ENCODE measurements around the gene HMGB2.

HMGB2 gene

DNA sequence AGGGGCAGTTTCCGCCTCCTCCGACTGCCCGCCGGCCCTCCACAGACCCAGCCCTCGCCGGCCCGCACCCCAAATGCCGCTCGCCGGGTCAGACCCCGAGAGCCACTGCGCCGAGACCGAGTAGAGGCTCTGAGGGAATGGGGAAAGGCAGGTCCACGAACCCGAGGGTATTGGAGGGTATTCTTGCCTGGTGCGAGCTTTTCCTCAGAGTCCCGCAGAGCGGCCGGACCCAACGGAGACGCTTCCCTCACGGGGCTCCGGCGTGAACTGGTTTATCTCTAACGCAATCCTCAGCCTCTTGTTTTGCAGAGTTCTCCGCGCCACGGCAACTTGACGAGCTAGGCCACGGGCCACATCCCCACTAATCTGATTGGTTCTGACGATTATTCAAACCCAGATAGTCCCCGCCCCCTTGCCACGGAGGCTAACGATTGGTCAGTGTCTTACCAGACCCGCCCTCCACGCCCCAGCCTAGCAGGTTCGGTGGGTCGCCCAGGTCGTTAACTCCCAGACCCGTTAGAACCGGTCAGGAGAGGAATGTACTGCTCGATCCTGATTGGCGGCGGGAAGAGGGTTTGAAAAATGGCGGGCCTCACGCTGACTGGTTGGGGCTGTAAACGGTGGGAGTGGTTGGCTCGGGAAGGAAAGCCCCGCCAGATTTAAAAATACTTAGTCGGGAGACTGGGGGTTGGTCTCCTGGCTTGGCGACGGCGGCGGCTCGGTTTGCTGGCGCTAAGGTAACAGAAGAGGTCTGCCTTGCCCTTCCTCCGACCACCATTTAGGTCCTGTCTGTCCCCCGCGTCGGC, at the start of gene HMGB2:
HMGB2 (minus strand) TSS at position 274 of the 806 bp plus-strand sequence. CDS start 709 bp downstream, outside the sequence.
- TF ChIP-seq CTCF (IDR thresholded peaks at IDR 0.05), result no peak

- TF ChIP-seq CTCF (IDR thresholded peaks at IDR 0.05), result no peak
Observed at GRCh38 chr4:173382349-173382748, 48.2 kb upstream of the HMGB2 start.

GRCh38 chr4:173381610-173382009, 47.5 kb upstream of the HMGB2 start:
- no peak for TF ChIP-seq CTCF (IDR thresholded peaks at IDR 0.05)

- TF ChIP-seq CTCF (IDR thresholded peaks at IDR 0.05), result no peak
Observed at GRCh38 chr4:173380987-173381386, 46.8 kb upstream of the HMGB2 start.

- TF ChIP-seq CTCF (IDR thresholded peaks at IDR 0.05), result no peak
Observed at GRCh38 chr4:173379929-173380328, 45.8 kb upstream of the HMGB2 start.

DNA sequence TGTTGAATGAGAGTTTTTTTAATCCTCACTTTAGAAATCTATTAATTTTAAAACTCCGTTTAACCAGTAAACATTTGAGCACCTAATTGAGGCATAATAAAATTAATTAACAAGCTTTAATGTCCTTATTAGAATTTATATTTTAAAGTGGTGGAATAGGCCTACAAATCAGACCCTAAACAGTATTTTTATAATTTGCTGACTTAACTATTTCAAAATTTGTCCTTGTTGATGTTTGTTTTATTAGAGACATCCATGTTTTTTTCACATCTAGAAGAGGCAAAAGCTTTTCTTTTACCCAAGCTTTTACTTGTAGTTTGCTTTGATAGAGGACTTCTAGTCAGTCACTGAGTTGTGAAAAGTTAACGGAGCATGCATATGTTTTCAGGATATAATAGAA, 40.4 kb upstream of the HMGB2 start:
- no peak for TF ChIP-seq CTCF (IDR thresholded peaks at IDR 0.05)

DNA sequence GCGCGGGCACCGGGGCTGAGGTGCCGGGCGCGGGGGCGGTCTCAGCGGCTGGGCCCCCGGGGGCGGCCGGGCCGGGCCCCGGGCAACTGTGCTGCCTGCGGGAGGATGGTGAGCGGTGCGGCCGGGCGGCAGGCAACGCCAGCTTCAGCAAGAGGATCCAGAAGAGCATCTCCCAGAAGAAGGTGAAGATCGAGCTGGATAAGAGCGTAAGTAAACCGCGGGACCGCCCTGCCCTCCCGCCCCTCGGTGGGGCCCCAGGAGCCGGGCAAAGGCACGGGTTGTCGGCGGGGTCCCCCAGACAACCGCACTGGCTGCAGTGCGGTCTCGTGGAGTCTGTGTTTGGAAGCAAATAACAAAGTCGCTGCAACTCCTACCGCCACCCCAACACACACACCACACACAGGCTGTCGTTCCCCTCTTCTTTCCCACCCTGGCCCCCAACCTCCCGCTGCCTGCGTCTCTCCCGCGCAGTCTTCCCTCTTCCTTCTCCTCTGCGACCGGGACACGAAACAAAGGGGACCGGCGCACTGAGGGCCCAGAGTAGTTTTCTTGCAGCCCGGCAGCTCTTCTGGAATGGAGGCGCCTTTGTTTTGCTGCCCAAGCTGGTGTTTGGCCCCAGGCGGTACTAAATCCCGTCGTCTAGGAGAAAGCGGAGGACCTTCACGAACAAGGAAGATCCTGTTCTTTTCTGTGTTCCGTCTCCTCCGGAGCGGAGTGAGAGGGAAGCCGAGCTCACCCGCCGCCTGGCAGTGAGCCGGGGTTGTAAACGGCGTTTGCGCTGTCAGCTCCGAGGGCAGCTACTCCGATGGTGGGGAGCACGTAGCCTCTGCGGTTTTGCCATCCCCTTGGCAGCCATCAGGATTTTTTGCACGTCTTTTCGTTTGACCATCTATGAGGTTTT, 37.4 kb upstream of the HMGB2 start:
- no peak for TF ChIP-seq CTCF (IDR thresholded peaks at IDR 0.05)
